Kidney glomerular epithelial cell (primary cell): Measurements from ENCODE around the gene MAP2K5.

Experiments
- DNase-seq: peaks from one replicate; lab custom pipeline; 2025; lab: John Stamatoyannopoulos, UW

The MAP2K5 gene

DNA sequence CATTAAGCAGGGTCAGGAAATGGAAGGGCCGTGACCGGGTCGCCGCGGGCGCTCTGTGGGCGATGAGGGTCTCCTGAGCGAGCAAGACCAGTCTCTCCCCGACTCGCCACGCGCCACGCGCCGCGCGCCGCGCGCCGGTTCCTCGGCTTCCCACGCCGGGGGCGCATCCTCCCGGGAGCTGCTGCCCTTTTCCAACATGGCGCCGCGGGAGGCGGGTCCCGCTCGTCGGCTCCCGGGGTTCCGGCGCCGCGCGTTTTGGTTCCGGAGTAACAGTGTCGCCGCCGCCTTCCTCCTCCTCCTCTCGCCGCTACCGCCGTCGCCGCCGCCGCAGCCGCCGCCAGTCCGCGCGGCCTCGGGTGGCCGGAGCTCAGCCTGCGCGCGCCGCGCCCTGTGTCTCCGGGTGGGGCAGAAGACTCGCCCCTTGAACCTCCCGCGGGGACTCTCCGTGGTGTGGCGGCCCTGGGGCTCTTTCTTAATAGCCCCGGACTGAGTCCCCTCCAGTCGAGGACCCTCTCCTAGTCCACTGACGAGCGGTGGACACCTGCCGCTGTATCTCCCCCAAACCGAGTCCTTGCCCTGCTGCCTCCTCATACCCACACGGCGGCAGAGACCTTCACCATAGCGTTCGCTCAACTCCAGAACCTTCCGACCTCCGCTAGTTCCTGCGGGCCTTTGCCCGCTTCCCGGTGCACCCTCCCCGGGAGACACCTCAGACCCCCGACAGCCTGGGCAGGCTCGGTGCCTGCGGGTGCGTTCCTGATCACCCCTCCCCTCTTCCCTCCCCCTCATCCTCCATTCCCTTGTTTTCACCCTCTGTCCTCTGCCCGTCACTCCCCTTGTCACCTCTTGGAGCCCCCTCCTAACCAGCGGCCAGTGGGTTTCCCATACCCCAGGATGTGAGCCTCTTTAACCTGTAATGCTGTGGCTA is at the start of gene MAP2K5:
MAP2K5 (plus strand) TSS at position 284 of the 928 bp plus-strand sequence; CDS start at position 917, 633 bp downstream.
- DNase-seq, result peak; percentile 46

DNA sequence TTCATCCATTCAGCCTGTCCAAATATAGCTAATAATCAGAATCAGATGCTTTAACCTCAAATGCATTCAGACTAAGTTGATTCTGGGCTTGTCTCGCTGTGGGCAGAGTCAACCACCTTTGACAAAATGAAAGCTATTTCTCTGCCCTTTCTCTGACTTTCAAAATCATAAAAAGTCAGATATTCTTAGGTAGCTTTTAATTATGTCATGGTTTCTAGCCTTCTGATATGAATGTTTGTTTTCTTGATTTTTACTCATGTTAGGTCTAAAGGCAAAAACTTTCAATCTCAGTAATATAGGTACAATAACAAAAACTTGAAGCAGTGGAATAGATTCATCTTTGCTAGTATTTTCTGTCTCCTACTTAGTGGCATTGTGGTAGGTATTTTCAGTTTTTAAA is 46.9 kb upstream of the MAP2K5 start:
- no peak for DNase-seq

- DNase-seq, result peak; percentile 52
These were observed 41.2 kb upstream of the MAP2K5 start for GRCh38 chr15:67501177-67501835.

DNA sequence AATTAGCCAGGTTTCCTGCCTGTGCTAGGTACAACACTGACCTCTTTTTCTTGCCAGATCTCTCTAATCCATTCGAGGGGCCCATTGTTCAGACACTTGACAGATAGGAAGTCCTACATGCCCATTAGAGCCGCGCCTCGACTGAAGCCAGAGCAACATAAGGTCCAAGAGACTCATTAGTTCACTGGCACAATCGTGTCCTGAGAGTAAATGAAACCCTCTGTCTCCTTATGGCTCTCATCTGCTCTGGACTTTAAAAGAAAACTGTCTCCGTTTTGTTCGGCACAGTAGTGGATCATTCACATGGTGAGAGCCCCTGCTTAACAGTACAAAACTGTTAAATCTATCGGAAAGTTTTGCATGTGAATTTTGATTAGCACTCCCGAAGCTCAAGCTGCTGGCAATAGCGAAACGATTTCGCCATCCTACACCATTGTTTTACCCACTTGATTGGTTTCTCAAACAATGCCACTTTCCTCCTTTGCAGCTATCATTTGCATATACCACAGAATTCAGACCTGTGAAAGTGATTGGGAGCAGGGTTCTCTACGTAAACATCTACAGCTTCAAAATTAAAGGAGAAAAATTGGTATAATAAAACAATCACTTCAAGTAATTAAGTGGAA is 40.6 kb upstream of the MAP2K5 start:
- no peak for DNase-seq

- peak; percentile 4 for DNase-seq
These were observed 38.4 kb upstream of the MAP2K5 start for GRCh38 chr15:67504056-67504455.

- DNase-seq, result no peak
These were observed 37.7 kb upstream of the MAP2K5 start for GRCh38 chr15:67504796-67505195.

GRCh38 chr15:67505675-67506572 is 36.6 kb upstream of the MAP2K5 start:
- DNase-seq, result no peak

DNA sequence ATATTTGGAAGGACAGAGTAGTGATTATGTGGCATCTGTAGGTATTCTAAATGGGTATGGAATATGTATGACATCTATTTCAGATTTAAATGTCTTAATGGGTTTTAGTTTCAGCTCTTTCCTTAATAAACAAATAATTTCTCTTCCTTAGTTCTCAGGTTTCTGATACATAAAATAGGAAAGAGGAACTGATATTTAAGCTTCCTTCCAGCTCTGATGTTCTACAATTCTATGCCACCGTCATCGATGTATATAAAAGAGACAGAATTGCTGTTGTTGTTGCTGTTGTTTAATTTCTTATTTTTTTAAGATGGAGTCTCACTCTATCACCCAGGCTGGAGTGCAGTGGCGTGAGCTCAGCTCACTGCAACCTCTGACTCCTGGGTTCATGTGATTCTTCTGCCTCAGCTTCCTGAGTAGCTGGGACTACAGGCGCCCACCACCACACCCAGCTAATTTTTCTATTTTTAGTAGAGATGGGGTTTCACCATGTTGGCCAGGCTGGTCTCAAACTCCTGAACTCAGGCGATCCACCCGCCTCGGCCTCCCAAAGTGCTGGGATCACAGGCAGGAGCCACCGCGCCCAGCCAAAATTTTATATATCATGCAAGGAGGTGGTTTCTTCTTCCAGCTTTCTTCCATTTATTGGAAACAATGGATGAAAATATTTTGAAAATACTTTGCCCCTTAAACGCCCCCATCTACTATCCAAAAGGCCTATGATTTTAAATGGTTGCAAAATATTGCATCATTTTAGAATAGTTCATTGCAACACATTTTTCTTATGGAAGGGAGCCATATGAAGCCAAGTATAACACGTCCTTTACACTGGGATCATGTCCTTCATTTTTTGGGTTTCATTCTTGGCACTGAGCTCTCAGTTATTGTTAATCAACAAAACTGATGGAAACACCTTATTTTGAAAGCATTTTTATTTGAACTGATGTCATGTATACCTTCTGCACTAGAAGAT is 35.4 kb upstream of the MAP2K5 start:
- no peak for DNase-seq

- no peak for DNase-seq
These were observed 34.1 kb upstream of the MAP2K5 start for GRCh38 chr15:67508407-67508806.

DNA sequence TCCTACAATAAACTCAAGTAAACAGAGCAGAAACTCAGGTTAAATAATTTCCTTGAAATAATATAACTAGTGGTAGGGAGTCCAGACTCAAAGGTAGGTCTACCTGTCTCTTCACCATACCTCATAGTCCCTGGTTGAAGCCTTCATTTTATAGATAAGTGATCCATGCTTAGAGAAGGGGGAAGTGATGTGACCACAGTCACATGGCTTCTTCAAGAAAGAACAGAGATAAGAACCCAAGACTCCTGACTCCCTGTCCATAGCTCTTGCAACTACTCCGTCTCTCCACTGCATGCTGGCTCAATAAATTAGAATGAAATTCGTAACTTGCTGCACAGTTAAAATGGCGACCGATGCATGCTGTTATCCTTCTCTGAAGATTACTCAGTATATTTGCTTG is 32.6 kb upstream of the MAP2K5 start:
- no peak for DNase-seq

DNA sequence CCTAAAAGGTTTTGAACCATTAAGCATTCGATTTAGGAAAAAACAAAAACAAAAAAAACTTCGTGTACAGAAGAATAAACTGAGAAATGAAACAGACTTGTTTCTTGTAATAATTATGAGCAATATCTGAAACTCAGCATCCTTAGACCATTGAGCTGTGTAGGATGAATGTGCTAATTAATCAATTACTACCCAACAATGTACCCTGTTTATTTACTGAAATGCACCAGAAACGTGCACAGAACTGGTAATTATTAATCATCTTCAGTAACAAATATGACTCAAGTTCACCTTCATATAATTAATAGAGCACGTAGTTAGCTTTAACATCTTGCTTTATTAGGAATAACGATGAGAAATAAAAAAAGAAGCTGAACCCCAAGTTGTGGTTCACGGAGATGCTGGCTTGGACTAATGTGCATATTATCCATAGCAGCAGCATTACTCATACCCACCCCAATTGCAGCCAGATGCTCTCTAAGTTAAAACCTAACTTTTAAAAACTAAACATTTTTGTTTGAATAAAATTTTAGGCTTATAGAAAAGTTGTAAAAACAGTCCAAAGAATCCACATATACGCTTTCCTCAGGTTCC is 31.8 kb upstream of the MAP2K5 start:
- peak; percentile 42 for DNase-seq

GRCh38 chr15:67511606-67512005 is 30.9 kb upstream of the MAP2K5 start:
- DNase-seq, result no peak

GRCh38 chr15:67512140-67512539 is 30.4 kb upstream of the MAP2K5 start:
- DNase-seq, result no peak

DNA sequence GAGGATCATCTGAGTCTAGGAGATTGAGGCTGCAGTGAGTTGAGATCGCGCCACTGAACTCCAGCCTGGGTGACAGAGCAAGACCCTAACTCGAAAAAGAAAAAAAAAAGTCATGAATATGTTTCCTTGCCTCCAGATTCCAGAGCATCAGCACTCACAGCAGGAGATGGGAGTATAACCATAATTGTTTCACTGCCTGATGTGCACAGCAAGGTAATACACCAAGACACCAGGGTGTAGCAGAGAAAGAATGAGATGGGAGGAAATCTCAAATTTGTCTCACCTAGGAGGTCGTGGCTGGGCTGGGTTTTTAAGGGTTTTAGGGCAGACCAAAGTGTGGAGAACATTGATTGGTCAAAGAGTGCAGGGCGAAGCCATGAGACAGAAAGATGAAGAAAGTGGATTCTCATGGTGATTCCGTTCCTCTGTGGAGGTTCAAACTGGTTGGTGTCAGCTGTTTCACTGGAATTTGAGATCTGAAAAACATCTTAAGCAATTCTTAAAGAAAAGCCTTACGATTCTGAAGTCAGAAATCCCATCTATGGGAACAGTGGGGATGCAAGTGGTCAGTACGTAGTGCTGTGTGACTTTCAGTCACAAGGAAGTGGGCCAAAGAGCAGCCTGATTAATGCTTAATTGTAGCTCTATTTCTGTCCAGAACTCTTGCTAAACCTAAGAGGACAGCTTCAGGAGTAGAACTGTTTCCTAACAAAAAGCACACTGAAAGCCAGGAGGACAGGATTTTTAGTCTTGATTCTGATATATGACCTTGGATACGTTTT is 29.4 kb upstream of the MAP2K5 start:
- no peak for DNase-seq

DNA sequence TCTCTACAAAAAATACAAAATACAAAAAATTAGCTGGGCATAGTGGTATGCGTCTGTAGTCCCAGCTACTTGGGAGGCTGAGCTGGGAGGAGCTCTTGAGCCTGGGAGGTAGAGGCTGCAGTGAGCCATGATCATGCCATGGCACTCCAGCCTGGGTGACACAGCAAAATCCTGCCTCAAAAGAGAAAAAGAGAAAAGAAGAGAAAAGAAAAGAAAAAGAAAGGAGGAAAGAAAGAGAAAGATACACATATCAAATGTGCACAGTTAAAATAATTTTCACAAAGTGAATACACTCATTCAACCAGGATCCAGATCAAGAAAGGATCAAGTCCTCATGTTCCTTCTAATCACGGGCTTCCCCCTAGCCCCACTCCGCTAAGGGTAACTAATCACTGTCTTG is 27.4 kb upstream of the MAP2K5 start:
- DNase-seq, result no peak

DNA sequence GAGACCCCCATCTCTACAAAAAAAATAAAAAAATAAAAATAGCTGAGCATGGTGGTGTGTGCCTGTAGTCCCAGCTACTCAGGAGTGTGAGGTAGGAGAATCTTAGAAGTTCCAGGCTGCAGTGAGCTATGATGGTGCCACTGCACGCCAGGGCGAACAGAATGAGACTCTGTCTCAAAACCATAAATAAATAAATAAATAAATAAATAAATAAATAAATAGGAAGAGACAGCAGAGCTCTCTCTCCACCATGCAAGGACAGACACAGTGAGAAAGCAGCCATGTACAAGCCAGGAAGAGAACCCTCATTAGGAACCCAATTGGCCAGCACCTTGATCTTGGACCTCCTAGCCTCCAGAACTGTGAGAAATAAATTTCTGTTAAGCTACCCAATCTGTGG is 26.9 kb upstream of the MAP2K5 start:
- no peak for DNase-seq

DNA sequence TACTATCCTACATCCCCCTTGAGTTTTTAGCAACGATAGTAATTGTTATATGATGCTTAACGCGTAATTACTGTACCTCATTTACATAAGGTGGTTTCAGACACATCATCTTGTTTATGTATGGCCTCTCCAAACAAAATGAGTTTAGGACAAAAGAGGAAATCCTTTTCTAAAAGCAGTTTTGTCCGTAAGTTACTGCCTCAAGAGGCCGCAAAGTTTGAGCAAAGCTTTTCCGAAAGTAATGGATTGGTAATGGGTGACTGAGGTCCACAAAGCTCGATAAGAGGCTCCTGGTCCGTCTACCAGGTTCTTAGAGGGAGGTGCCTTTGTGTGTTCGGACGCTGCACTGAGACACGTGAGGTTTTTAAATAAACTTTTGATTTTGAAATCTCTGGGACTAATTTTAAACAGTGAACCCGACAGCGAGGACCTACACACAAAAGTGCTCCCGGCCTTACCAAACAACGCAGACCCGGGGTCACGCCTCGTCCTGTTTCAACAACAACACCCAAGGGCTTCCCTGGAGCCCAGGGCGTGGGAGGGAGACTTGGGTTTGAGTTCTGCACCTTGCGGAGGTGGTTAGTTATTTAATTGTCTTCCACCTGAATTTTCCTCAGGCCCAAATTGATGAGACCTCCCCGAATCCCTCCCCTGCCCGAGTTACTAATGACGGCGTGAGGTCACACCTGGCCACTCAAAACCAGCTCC is 22.0 kb upstream of the MAP2K5 start:
- DNase-seq, result no peak

DNA sequence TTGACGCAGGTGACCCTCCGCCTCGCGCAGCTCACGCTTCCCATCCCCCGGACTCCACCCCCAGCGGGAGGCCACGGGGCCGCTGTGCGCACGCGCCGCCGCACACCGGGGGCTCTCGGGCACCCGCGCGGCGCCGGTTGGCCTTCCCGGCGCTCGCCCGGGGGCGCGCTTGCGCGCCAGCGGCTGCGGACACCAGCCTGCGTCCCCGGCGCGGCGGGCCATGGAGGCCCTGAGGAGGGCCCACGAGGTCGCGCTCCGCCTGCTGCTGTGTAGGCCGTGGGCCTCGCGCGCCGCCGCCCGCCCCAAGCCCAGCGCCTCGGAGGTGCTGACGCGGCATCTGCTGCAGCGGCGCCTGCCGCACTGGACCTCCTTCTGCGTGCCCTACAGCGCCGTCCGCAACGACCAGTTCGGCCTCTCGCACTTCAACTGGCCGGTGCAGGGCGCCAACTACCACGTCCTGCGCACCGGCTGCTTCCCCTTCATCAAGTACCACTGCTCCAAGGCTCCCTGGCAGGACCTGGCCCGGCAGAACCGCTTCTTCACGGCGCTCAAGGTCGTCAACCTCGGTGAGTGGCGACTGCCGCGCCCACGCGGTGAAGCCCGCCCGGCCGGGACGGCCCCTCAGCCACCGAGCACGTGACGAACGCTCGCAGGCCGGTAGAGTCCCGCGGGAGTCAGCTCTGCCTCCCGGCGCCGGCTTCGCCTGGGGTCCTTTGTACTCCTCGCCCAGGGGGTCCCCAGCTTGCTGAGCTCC is 21.3 kb upstream of the MAP2K5 start, which contains the start of gene C15orf61:
C15orf61 (plus strand) TSS at position 103 of the 754 bp plus-strand sequence; CDS start at position 221, 118 bp downstream.
- DNase-seq, result peak; percentile 59
